CD4-positive, alpha-beta T cell treated with Interferon alpha-2 for 1 hour (primary cell): Measurements from ENCODE around the gene FAM13C.

Source experiments
- DNase-seq, 2 donors: peaks; one replicate each; pipeline ENCODE4 v3.0.0-alpha.2; 2020 to 2022

Gene FAM13C

GRCh38 chr10:59360605-59361405 is 1.5 kb downstream of the FAM13C start:
- no peak for DNase-seq

- DNase-seq = no peak
Observed at GRCh38 chr10:59358576-59358975, 3.8 kb downstream of the FAM13C start.

- DNase-seq = no peak
Observed at GRCh38 chr10:59354434-59354833, 7.9 kb downstream of the FAM13C start.

- no peak for DNase-seq
Observed at GRCh38 chr10:59350558-59350957, 11.8 kb downstream of the FAM13C start.

GRCh38 chr10:59346321-59346720 is 16.0 kb downstream of the FAM13C start:
- no peak for DNase-seq

- no peak for DNase-seq
Observed at GRCh38 chr10:59342723-59343122, 19.6 kb downstream of the FAM13C start.

GRCh38 chr10:59342000-59342399 is 20.3 kb downstream of the FAM13C start:
- no peak for DNase-seq

GRCh38 chr10:59340285-59340684 is 22.1 kb downstream of the FAM13C start:
- no peak for DNase-seq

- no peak for DNase-seq
Observed at GRCh38 chr10:59339351-59339750, 23.0 kb downstream of the FAM13C start.

GRCh38 chr10:59337201-59337652 is 25.1 kb downstream of the FAM13C start:
- DNase-seq = no peak

GRCh38 chr10:59336632-59337031 is 25.7 kb downstream of the FAM13C start:
- DNase-seq = no peak

GRCh38 chr10:59335497-59335896 is 26.9 kb downstream of the FAM13C start:
- no peak for DNase-seq

GRCh38 chr10:59333701-59334100 is 28.6 kb downstream of the FAM13C start:
- DNase-seq = no peak

- DNase-seq = no peak
Observed at GRCh38 chr10:59332581-59332980, 29.8 kb downstream of the FAM13C start.

GRCh38 chr10:59331661-59332060 is 30.7 kb downstream of the FAM13C start:
- DNase-seq = no peak

GRCh38 chr10:59325116-59325515 is 37.2 kb downstream of the FAM13C start:
- no peak for DNase-seq

GRCh38 chr10:59324597-59324996 is 37.8 kb downstream of the FAM13C start:
- no peak for DNase-seq

- no peak for DNase-seq
Observed at GRCh38 chr10:59323831-59324401, 38.4 kb downstream of the FAM13C start.

- DNase-seq = no peak
Observed at GRCh38 chr10:59323036-59323459, 39.3 kb downstream of the FAM13C start.

GRCh38 chr10:59322131-59322530 is 40.2 kb downstream of the FAM13C start:
- no peak for DNase-seq

GRCh38 chr10:59320355-59320754 is 42.0 kb downstream of the FAM13C start:
- no peak for DNase-seq

- no peak for DNase-seq
Observed at GRCh38 chr10:59319854-59320253, 42.5 kb downstream of the FAM13C start.

- no peak for DNase-seq
Observed at GRCh38 chr10:59317066-59317465, 45.3 kb downstream of the FAM13C start.

GRCh38 chr10:59315465-59315864 is 46.9 kb downstream of the FAM13C start:
- DNase-seq = no peak

- no peak for DNase-seq
Observed at GRCh38 chr10:59314268-59314667, 48.1 kb downstream of the FAM13C start.
